Liver (tissue), 10 donors: ENCODE data around the gene PPP2R2B. TPM values are rescaled to one million over a fixed set of nuclear protein-coding genes. Genes with fewer than 3 reads are reported as not detected.

ENCODE experiments used
- DNase-seq: peaks from one replicate; pipeline ENCODE4 v3.0.0-alpha.2; 2017; ENCODE audit warnings: low spot score
- H3K27ac ChIP-seq, 2 donors: one replicate each; pipeline ENCODE4 v1.7.0; 2013; ENCODE audit warnings: inconsistent platforms in 2 of 2, low read length in 2 of 2, control low read depth in 1 of 2, low read depth in 1 of 2, mild to moderate bottlenecking in 1 of 2
- H3K27me3 ChIP-seq, 4 donors: one replicate each; pipeline versions ENCODE4 v1.6.1 to v1.7.0; 2013; ENCODE audit warnings: low read length in 3 of 4, inconsistent platforms in 1 of 4, mild to moderate bottlenecking in 1 of 4, moderate library complexity in 1 of 4; ENCODE audit not compliant: control insufficient read depth in 4 of 4, insufficient read depth in 4 of 4
- H3K36me3 ChIP-seq, 4 donors: one replicate each; pipeline versions ENCODE4 v1.6.1 to v1.7.0; 2013; ENCODE audit warnings: low read length in 3 of 4, mild to moderate bottlenecking in 3 of 4, low read depth in 1 of 4, moderate library complexity in 1 of 4; ENCODE audit not compliant: control insufficient read depth in 4 of 4, insufficient read depth in 3 of 4
- H3K4me1 ChIP-seq, 4 donors: one replicate each; pipeline versions ENCODE4 v1.6.1 to v1.7.0; 2013; ENCODE audit warnings: low read length in 3 of 4, mild to moderate bottlenecking in 3 of 4, moderate library complexity in 1 of 4; ENCODE audit not compliant: control insufficient read depth in 4 of 4, insufficient read depth in 4 of 4
- H3K4me3 ChIP-seq, 3 donors: one replicate each; pipeline versions ENCODE4 v1.6.1 to v1.7.0; 2013; ENCODE audit warnings: low read length in 3 of 3, control low read depth in 1 of 3, low read depth in 1 of 3, mild to moderate bottlenecking in 1 of 3
- H3K9ac ChIP-seq, 2 donors: one replicate each; pipeline ENCODE4 v1.7.0; 2013; ENCODE audit warnings: low read length in 2 of 2, mild to moderate bottlenecking in 2 of 2, moderate library complexity in 2 of 2, control low read depth in 1 of 2, low read depth in 1 of 2
- H3K9me3 ChIP-seq, 4 donors: one replicate each; pipeline versions ENCODE4 v1.6.1 to v1.7.0; 2013; ENCODE audit warnings: low read length in 3 of 4; ENCODE audit not compliant: control insufficient read depth in 4 of 4
- CTCF ChIP-seq: fragments of 150-350 bp; IDR thresholded peaks from 2 replicates; pipeline ENCODE4 v1.5.1; 2017; ENCODE audit warnings: improper control_type of control experiment, low read depth, low read length; ENCODE audit not compliant: missing input control
- EGR1 ChIP-seq, 2 donors: IDR thresholded peaks; 2 replicates each; pipeline ENCODE4 v1.6.1; 2016 to 2018; ENCODE audit warnings: antibody characterized with exemption in 2 of 2, low read depth in 2 of 2
- HNF4A ChIP-seq, 2 donors: conservative IDR thresholded peaks; 2 replicates each; pipeline ENCODE4 v1.6.1; 2016; ENCODE audit warnings: antibody characterized with exemption in 2 of 2, mild to moderate bottlenecking in 2 of 2
- NR2F2 ChIP-seq: IDR thresholded peaks from 2 replicates; pipeline ENCODE4 v1.6.1; 2016; ENCODE audit warnings: antibody characterized with exemption
- RAD21 ChIP-seq, 2 donors: IDR thresholded peaks; 2 replicates each; pipeline ENCODE4 v1.6.1; 2016; ENCODE audit warnings: antibody characterized with exemption in 2 of 2, mild to moderate bottlenecking in 2 of 2
- TAF1 ChIP-seq: conservative IDR thresholded peaks from 2 replicates; pipeline ENCODE4 v1.6.1; 2016; ENCODE audit warnings: antibody characterized with exemption, mild to moderate bottlenecking
- WGBS: extraction: QIAGEN DNeasy Blood & Tissue Kit; methylation state at CpG from one replicate; pipeline ENCODE4 v1.1.7; 2013; 5-methylcytosine and 5-hydroxymethylcytosine counted together
- polyA plus RNA-seq, 2 donors: library from polyadenylated mRNA; stranded (reverse) in 1 of 2; unstranded in 1 of 2; fragments of 200-250 nt in 1 of 2; fragments of >200 nt in 1 of 2; fragmentation: Nextera tagmentation in 1 of 2; extraction: Ambion mirVana in 1 of 2; gene quantifications; one replicate each; pipeline versions ENCODE4 v1.2.1 to v1.2.3, GENCODE V29; 2013 to 2015
- small RNA-seq: library from RNA; depleted of rRNA; stranded (forward); fragments of <200 nt; gene quantifications from one replicate; pipeline ENCODE3, GENCODE V24; 2014
- total RNA-seq, 2 donors: library from RNA; depleted of rRNA; stranded (reverse); fragments of >200 nt; gene quantifications; one replicate each; pipeline ENCODE4 v1.2.3, GENCODE V29; 2014
- TF ChIP-seq, protein P1 (sequence below): IDR thresholded peaks from 2 replicates; pipeline ENCODE4 v1.6.1; 2016; ENCODE audit warnings: antibody characterized with exemption, mild to moderate bottlenecking
- donor health status: healthy.
- donor health status: healthy.
- donor health status: healthy.
- donor health status: healthy.
- donor health status: healthy.

Gene PPP2R2B
- total and polyA plus RNA-seq, 4 donors = 0.15 to 6.3 (median 0.40) TPM

DNA sequence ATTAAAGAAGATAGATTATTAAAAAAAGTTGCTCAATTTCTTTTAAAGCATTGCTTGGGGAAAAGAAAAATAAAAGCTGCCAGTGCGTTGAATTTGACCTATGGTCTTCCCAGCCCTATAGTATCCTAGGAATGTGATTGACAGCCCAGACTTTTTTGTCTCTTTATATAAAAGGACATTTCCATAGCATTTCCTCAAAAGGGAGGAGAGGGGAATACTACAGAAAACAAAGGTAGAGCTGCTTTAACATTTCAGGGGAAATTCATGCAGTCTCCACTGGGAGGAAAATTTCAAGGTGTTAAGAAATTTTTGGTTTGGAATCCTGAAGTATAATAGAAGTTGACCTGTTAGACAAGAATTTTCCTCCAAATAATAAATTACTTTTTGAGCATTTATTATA is 344.7 kb downstream of the PPP2R2B start:
- H3K9ac ChIP-seq = no peak overlapping the region
- H3K4me3 ChIP-seq = no peak overlapping the region
- 0% methylated on average over 1 of the region's 1 CpG for WGBS

DNA sequence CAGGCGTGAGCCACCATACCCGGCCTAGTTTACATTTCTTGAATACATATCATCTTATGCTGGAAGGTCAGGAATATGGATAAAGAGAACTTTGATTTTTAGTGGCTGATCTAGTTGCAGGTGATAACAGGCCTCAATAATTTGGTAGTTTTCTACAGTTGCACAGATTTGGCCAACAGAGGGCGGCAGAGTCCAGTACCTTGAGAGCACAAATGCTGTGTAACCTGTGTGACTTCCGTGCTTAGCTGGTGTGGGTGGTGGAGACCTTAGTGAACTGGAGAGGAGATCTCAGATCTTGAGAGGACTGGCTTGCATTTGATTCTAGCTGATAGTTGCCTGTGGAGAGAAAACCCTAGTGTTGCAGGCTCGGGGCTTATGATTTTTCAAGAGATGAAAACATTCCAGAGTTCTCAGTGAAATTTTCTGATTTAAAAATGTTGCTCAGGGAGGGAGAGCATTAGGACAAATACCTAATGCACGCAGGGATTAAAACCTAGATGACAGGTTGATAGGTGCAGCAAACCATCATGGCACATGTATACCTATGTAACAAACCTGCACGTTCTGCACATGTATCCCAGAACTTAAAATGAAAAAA is 345.2 kb downstream of the PPP2R2B start:
- DNase-seq = peak; percentile 67
- Histone ChIP-seq H3K27me3 (no peaks in the 10 kb centered on the region), H3K4me1 (no peaks in the 10 kb centered on the region), H3K27ac (no peak overlapping the region), H3K36me3 (no peaks in the 10 kb centered on the region), H3K9ac (no peak overlapping the region), H3K9me3 (no peaks in the 10 kb centered on the region), H3K4me3 (no peak overlapping the region)
- 39% methylated on average over 7 of the region's 7 CpGs for WGBS
- no peak for TF ChIP-seq EGR1 (IDR thresholded peaks at IDR 0.05; ENCODE audit: low read depth in 2 of 2)
- peak; percentile 81 for TF ChIP-seq CTCF
- TF ChIP-seq RAD21 (IDR thresholded peaks at IDR 0.05) = peak; percentile 81 to 86

More for the DNA sequence above, 344.7 kb downstream of the PPP2R2B start:
- Histone ChIP-seq H3K27me3 (no peaks in the 10 kb centered on the region), H3K36me3 (no peaks in the 10 kb centered on the region), H3K27ac (no peak overlapping the region), H3K4me1 (no peaks in the 10 kb centered on the region), H3K9me3 (no peaks in the 10 kb centered on the region)
- no peak for TF ChIP-seq NR2F2
- TF ChIP-seq HNF4A (conservative IDR thresholded peaks at IDR 0.05) = no peak
- TF ChIP-seq, protein P1, sequence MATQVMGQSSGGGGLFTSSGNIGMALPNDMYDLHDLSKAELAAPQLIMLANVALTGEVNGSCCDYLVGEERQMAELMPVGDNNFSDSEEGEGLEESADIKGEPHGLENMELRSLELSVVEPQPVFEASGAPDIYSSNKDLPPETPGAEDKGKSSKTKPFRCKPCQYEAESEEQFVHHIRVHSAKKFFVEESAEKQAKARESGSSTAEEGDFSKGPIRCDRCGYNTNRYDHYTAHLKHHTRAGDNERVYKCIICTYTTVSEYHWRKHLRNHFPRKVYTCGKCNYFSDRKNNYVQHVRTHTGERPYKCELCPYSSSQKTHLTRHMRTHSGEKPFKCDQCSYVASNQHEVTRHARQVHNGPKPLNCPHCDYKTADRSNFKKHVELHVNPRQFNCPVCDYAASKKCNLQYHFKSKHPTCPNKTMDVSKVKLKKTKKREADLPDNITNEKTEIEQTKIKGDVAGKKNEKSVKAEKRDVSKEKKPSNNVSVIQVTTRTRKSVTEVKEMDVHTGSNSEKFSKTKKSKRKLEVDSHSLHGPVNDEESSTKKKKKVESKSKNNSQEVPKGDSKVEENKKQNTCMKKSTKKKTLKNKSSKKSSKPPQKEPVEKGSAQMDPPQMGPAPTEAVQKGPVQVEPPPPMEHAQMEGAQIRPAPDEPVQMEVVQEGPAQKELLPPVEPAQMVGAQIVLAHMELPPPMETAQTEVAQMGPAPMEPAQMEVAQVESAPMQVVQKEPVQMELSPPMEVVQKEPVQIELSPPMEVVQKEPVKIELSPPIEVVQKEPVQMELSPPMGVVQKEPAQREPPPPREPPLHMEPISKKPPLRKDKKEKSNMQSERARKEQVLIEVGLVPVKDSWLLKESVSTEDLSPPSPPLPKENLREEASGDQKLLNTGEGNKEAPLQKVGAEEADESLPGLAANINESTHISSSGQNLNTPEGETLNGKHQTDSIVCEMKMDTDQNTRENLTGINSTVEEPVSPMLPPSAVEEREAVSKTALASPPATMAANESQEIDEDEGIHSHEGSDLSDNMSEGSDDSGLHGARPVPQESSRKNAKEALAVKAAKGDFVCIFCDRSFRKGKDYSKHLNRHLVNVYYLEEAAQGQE = no peak
- TF ChIP-seq TAF1 = no peak
- DNase-seq = no peak

Small RNAs within 50 kb of the gene (small RNA-seq; reads per million reads assigned to genes)
- 0.15 reads per million for gene RN7SL791P
